HFF-Myc (cell line): ENCODE measurements around the gene MYL11.
"Not testable (repeated sequence)": the region's sequence is repeated elsewhere in the genome, so short reads cannot be mapped to it uniquely, and the experiment has no call there.

Experiments used
- DNase-seq: peaks from one replicate; pipeline ENCODE4 v3.0.0-alpha.2; 2011; ENCODE audit warnings: low read depth; ENCODE audit errors: extremely low read depth
- H3K4me3 ChIP-seq: replicated peaks from 2 replicates; pipeline ENCODE4 v1.5.1; 2011; ENCODE audit warnings: low read depth, mild to moderate bottlenecking, control low read depth, low read length
- TF ChIP-seq, protein P1 (sequence below): IDR thresholded peaks from 2 replicates; pipeline ENCODE4 v1.5.1; 2012; ENCODE audit warnings: mild to moderate bottlenecking, low read depth, low read length, control low read depth; ENCODE audit errors: missing control alignments

MYL11 gene, protein sequence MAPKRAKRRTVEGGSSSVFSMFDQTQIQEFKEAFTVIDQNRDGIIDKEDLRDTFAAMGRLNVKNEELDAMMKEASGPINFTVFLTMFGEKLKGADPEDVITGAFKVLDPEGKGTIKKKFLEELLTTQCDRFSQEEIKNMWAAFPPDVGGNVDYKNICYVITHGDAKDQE

DNA sequence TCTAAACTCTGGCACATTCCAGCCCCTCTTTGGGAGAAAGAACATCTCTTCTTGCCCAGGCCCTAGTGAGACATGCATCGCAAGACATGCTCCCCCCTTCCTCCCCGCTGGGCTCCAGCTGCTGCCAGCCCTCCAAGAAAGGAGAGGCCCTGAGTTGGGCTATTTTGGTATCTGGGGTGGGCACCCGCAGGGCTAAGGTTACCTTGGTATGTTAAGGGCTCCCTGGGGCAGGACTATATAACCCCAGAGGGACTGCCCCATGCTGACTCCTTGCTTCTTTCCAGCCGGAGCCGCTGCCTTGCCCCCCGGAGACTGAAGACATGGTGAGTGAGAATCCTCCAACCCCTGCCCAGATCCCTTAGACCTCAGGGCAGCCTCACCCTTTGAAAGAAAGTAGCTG is at the start of gene MYL11:
TSS of gene MYL11 (plus strand) at position 265 of the 400 bp plus-strand sequence. CDS start at position 321, 56 bp downstream.
- H3K4me3 ChIP-seq, result no peak within 1 kb of the TSS
- no peak for DNase-seq
- TF ChIP-seq, protein P1, sequence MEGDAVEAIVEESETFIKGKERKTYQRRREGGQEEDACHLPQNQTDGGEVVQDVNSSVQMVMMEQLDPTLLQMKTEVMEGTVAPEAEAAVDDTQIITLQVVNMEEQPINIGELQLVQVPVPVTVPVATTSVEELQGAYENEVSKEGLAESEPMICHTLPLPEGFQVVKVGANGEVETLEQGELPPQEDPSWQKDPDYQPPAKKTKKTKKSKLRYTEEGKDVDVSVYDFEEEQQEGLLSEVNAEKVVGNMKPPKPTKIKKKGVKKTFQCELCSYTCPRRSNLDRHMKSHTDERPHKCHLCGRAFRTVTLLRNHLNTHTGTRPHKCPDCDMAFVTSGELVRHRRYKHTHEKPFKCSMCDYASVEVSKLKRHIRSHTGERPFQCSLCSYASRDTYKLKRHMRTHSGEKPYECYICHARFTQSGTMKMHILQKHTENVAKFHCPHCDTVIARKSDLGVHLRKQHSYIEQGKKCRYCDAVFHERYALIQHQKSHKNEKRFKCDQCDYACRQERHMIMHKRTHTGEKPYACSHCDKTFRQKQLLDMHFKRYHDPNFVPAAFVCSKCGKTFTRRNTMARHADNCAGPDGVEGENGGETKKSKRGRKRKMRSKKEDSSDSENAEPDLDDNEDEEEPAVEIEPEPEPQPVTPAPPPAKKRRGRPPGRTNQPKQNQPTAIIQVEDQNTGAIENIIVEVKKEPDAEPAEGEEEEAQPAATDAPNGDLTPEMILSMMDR, result no peak

DNA sequence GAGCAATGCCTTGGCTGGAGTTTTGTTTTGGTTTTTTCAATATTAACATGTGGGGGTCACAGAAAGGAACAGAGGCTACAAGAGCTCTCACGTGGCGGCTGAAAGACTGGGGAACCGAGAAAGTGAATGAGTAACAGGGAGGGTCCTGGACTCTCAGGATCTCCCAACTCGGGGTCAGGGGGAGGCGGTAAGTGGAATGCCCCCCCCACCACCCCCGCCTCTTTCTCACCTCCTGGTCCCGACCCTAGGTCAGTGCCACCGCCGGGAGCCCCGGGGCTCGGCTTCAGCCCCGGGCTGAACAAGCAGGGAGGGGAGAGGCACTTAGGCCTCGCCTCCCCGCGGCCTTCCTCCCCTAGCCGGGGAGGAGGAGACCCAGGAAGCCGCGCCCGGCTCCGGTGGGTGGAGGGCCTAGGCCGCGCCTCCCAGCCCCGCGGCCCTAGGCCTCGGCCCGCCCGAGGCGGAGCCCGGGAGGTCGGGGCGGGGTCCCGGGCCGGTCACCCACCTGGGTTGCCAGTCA is 40.1 kb upstream of the MYL11 start:
- peak overlapping the region; percentile 61 for H3K4me3 ChIP-seq
- DNase-seq, result not testable (repeated sequence)

DNA sequence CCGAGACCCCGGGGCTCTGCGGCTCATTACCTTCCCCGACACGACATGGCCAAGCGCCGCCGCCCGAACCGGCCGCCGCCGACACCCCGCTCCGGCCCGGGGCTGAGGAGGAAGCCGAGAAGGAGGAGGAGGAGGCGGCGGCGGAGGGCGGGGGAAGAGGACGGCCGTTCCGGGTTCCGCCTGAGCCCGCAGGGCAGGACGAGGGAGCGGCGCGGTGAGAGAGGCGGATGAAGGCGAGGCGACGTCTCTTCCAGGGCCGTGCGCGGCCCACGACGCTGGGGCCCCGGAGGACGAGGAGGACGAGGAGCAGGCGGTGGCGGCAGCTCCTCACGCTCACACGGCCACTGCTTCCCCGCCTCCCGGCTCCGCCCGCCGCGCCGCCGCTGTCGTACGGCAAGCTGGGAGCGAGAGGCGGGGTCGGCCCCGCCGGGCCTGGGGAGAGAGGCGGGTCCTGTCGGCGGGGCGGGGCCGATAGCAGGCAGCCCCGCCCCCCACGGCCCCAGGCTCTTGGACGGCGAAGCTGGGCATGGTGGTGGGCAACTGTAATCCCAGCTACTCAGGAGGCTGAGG is 39.5 kb upstream of the MYL11 start:
- H3K4me3 ChIP-seq, result peak overlapping the region; percentile 61
- DNase-seq, result not testable (repeated sequence)

DNA sequence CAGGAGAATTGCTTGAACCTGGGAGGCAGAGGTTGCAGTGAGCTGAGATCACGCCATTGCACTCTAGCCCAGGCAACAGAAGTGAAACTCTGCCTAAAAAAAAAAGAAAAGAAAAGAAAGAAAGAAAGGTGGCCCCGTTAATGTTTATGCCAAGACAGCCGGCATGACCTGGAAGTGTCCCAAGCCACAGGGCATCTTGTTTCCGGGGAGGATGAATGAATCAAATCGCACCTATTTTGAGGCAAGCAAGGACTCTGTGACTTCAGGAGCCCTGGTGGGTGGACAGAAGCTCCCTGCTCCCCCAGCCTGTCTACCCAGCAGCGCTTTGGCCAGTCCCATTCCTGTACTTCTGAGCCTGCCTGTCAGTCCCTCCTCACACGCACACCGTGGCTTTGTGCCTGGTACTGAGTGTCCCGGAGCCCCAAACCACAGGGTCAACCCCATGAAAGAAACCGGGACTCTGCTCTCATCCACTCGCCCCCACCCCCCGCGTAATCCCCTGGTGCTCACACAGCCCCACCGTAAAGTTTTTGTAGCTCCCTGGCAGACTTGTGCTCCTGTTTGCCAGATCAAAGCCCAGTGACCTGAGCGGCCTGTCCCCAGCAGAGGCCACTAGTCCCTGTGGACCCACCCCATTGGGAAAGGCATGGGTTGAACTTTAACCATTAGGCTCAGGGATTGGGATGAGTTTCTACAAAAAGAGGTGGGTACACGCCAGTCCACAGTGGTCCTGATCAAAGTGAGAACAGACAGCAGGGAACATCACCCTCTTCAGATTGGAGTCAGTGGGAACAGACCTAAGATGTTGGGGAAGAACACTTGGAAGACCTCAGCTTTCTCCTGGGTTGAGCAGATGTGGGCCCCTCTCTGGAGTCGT is 38.8 kb upstream of the MYL11 start:
- DNase-seq, result no peak
- peak overlapping the region; percentile 61 for H3K4me3 ChIP-seq
- TF ChIP-seq, protein P1, result no peak

DNA sequence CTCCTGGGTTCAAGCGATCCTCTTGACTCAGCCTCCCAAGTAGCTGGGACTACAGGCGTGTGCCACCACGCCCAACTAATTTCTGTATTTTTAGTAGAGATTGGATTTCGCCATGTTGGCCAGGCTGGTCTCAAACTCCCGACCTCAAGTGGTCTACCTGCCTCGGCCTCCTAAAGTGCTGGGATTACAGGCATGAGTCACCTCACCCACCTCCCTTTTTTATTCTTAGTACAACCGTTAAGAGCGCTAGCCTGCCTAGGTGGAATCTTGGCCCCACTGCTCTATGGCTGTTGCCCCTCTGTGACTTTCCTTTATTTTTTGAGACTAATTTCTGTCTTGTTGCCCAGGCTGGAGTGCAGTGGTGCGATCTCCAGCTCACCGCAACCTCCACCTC is 36.6 kb upstream of the MYL11 start:
- not testable (repeated sequence) for H3K4me3 ChIP-seq, DNase-seq

DNA sequence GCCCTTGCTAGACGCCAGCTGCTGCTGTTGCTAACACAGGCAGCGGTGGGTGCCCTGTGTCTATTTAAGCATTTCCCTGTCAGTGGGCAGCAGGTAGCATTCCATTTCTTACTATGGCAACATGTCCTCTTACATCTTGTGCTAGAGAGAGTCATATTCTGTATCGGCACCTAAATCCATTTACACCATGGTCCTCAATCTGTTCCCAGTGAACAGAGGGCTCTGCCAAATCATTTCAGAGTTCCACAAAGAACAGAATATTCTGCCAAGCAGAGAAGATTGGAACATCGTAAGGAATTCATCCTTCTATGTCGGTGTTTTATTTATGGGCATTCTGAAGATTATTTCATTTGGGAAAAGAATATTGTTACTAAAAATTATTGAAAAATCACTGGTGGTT is 35.9 kb upstream of the MYL11 start:
- not testable (repeated sequence) for H3K4me3 ChIP-seq, DNase-seq

DNA sequence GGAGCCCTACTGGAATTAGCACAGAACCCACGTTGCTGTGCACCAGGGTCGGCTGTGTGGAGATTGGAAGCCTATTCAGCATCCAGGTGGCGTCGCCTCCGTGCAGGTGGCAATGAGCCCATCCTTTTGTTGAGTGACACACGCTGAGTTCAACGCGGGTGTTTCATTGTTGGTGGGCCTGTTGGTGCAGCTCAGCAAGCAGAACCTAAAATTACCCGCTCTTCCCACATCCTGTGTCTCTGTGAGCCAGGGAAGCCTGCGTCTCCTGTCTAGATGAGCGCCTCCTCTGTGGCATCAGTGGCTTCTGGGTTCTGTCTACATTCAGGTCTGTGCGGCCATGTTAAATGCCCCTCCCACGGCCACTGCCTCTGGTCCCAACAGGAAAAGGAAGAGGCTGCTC is 34.0 kb upstream of the MYL11 start:
- DNase-seq, result no peak
- TF ChIP-seq, protein P1, result no peak
- no peak overlapping the region for H3K4me3 ChIP-seq

DNA sequence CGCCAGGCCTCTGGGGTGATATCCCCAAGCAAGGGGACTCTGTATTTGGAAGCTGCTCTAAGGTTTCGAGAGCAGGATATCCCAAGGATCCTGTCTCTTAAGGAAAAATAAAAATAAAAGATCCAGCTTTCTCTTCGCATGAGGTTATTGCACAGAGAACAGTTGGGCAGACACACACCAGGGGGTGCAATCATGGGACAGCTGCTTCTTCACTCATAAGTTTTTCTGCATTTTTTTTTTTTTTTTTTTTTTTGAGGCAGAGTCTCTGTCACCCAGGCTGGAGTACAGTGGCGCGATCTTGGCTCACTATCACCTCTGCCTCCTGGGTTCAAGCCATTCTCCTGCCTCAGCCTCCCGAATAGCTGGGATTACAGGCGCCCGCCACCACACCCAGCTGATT is 32.6 kb upstream of the MYL11 start:
- not testable (repeated sequence) for H3K4me3 ChIP-seq, DNase-seq

DNA sequence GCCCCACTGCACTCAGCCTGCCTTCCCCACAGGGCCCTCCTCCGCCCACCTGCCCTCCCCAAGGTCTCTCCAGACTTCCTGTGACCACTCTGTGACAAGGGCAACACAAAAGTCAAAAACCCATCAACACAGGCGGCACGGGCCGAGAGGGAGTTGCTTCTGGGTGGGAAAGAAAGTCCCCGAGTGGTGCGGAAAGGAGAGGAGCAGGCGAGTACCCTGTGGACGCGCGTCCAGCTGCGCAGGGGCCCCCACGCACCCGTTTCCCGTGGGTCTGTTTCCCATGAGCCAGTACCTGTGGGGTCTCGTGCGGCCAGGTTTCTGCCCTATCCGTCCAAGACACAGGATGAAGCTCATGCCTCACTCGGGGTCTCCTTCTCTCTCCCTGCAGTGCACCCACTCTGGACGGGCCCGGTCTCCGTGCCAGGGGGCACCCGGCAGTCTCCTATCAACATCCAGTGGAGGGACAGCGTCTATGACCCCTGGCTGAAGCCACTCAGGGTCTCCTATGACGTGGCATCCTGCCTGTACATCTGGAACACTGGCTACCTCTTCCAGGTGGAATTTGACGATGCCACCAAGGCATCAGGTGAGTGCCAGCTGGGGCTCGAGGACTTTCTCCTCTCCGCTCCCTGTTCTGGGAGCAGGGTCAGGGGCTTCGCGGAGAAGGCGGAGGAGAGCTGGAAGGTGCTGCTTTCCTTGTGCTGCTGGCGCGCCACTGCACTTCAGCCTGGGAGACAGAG is 31.7 kb upstream of the MYL11 start:
- no peak for DNase-seq
- TF ChIP-seq, protein P1, result no peak
- no peak overlapping the region for H3K4me3 ChIP-seq

DNA sequence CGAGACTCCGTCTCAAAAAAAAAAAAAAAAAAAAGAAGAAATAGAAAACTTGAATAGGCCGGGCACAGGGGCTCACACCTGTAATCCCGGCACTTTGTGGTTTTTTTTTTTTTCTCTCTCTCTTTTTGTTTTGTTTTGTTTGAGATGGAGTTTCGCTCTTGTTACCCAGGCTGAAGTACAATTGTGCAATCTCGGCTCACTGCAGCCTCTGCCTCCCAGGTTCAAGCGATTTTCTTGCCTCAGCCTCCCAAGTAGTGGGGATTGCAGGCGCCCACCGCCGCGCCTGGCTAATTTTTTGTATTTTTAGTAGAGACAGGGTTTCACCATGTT is 31.1 kb upstream of the MYL11 start:
- not testable (repeated sequence) for DNase-seq, H3K4me3 ChIP-seq
